Transverse colon (tissue), 4 donors: ENCODE results near the gene ANKH.

Source experiments
- EP300 ChIP-seq: sonication (generic); formaldehyde crosslinking; IDR thresholded peaks from one replicate; pipeline ENCODE4 v1.6.1; 2017; ENCODE audit warnings: antibody characterized with exemption, low read depth
- POLR2AphosphoS5 ChIP-seq, 3 donors: sonication (generic); formaldehyde crosslinking; IDR thresholded peaks; one replicate each; pipeline ENCODE4 v1.6.1; 2016; ENCODE audit warnings: antibody characterized with exemption in 3 of 3
- TF ChIP-seq, protein P1 (sequence below), 5 experiments: fragments of 200-600 bp in 3 of 5; fragments of 450-650 bp in 2 of 5; sonication (generic) in 3 of 5; IDR thresholded peaks; 1 replicate in 2 of 5; 2 replicates in 3 of 5; pipeline ENCODE4 v1.5.1; 2016 to 2017; ENCODE audit warnings: antibody characterized with exemption in 5 of 5, inconsistent platforms in 3 of 5, mild to moderate bottlenecking in 2 of 5, moderate library complexity in 1 of 5

DNA sequence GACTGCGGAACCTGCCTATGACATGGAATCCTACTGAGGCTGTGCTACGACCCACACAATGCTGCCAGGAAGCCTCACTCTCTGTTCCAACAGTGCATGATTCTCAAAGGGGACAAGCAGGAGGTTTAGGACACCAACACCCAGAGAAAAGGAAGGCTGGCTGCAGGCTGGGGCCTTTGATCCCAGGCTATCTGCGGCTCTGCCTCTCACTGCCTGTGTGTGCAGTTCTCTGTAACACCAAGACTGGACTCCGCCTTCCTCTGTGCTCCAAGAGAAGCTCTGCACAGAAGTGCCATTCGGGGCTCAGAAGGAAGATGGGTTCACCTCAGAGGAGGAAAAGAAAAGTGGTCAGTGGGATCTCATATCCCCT lies 20.5 kb downstream of the ANKH start:
- TF ChIP-seq EP300 (no peak), POLR2AphosphoS5 (IDR thresholded peaks at IDR 0.05) (no peak)
- TF ChIP-seq, protein P1, sequence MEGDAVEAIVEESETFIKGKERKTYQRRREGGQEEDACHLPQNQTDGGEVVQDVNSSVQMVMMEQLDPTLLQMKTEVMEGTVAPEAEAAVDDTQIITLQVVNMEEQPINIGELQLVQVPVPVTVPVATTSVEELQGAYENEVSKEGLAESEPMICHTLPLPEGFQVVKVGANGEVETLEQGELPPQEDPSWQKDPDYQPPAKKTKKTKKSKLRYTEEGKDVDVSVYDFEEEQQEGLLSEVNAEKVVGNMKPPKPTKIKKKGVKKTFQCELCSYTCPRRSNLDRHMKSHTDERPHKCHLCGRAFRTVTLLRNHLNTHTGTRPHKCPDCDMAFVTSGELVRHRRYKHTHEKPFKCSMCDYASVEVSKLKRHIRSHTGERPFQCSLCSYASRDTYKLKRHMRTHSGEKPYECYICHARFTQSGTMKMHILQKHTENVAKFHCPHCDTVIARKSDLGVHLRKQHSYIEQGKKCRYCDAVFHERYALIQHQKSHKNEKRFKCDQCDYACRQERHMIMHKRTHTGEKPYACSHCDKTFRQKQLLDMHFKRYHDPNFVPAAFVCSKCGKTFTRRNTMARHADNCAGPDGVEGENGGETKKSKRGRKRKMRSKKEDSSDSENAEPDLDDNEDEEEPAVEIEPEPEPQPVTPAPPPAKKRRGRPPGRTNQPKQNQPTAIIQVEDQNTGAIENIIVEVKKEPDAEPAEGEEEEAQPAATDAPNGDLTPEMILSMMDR (IDR thresholded peaks at IDR 0.05): no peak
